AG04450 (cell line): ENCODE measurements around the gene RHOA. TPM values are rescaled to one million over a fixed set of nuclear protein-coding genes. Genes with fewer than 3 reads are reported as not detected.

Experiments
- polyA plus RNA-seq: library from polyadenylated mRNA; depleted of rRNA; stranded (reverse); fragments of >200 nt; gene quantifications from 2 replicates; pipeline ENCODE4 v1.2.3, GENCODE V29; 2011; rRNA removed

Gene RHOA
- polyA plus RNA-seq, 1 experiment = 505 TPM

Other genes starting within 250 kb of the RHOA start
- gene CCDC71, start 245.6 kb downstream of the RHOA start, polyA plus RNA-seq = 19.6 and 27.7 TPM in 2 replicates
- gene KLHDC8B, start 240.4 kb downstream of the RHOA start, polyA plus RNA-seq = 20.7 and 21.2 TPM in 2 replicates
- 2.3 TPM in 2 replicates for gene C3orf62, start 134.7 kb downstream of the RHOA start, polyA plus RNA-seq
- 78.4 and 80.4 TPM in 2 replicates for gene USP4, start 71.9 kb downstream of the RHOA start, polyA plus RNA-seq
- 434 and 693 TPM in 2 replicates for gene GPX1, start 53.6 kb downstream of the RHOA start, polyA plus RNA-seq
- 30.4 and 32.0 TPM in 2 replicates for gene TCTA, start 447 bp upstream of the RHOA start, polyA plus RNA-seq
- gene AMT, start 10.5 kb upstream of the RHOA start, polyA plus RNA-seq = 5.5 and 7.0 TPM in 2 replicates
- gene NICN1, start 17.3 kb upstream of the RHOA start, polyA plus RNA-seq = 13.3 and 15.7 TPM in 2 replicates
- gene DAG1, start 58.3 kb upstream of the RHOA start, polyA plus RNA-seq = 29.5 and 34.2 TPM in 2 replicates
- gene BSN, start 142.5 kb upstream of the RHOA start, polyA plus RNA-seq = 0.01 TPM in 1 of 2 replicates, not detected in the other